Neural progenitor cell (in vitro differentiated cells): Measurements from ENCODE around the gene CIITA.

Experiments used
- EZH2 ChIP-seq: fragments of 200-600 bp; sonication (generic); IDR thresholded peaks from 2 replicates; pipeline ENCODE4 v1.6.1; 2017; ENCODE audit warnings: antibody characterized with exemption, mild to moderate bottlenecking, moderate library complexity
- EZH2phosphoT487 ChIP-seq: fragments of 200-600 bp; sonication (generic); IDR thresholded peaks from 2 replicates; pipeline ENCODE4 v1.6.1; 2017; ENCODE audit warnings: antibody characterized with exemption
- TF ChIP-seq, protein P1 (sequence below): fragments of 200-600 bp; sonication (generic); IDR thresholded peaks from 2 replicates; pipeline ENCODE4 v1.5.1; 2017; ENCODE audit warnings: antibody characterized with exemption, mild to moderate bottlenecking

DNA sequence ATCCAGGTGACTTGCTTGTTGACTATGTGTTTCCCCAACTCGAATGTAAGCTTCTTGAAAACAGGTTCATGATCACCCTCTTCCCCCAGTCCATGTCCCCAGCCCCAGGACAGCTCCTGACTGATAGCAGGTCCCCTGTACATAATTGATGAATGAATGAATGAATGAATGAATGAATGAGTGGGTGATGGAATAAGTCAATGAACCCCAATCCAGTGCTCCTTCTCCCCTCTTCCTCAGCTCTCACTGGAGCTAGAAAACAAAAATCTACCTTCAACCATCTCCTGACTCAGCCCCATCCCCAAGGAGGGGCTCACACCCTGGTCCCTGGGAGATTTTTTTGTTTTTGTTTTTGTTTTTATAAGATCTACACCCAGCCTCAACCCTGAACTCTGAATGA, 42.2 kb upstream of the CIITA start:
- TF ChIP-seq, protein P1, sequence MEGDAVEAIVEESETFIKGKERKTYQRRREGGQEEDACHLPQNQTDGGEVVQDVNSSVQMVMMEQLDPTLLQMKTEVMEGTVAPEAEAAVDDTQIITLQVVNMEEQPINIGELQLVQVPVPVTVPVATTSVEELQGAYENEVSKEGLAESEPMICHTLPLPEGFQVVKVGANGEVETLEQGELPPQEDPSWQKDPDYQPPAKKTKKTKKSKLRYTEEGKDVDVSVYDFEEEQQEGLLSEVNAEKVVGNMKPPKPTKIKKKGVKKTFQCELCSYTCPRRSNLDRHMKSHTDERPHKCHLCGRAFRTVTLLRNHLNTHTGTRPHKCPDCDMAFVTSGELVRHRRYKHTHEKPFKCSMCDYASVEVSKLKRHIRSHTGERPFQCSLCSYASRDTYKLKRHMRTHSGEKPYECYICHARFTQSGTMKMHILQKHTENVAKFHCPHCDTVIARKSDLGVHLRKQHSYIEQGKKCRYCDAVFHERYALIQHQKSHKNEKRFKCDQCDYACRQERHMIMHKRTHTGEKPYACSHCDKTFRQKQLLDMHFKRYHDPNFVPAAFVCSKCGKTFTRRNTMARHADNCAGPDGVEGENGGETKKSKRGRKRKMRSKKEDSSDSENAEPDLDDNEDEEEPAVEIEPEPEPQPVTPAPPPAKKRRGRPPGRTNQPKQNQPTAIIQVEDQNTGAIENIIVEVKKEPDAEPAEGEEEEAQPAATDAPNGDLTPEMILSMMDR: no peak
- TF ChIP-seq EZH2 (no peak), EZH2phosphoT487 (no peak)
